K562 (cell line): ENCODE results near the gene ABCD3. TPM values are rescaled to one million over a fixed set of nuclear protein-coding genes. Genes with fewer than 3 reads are reported as not detected.

Experiments used
- CLOCK ChIP-seq: fragments of 250-450 bp; sonication (Bioruptor Pico); IDR thresholded peaks from 2 replicates; pipeline ENCODE4 v1.4.0; 2020; ENCODE audit warnings: mild to moderate bottlenecking, moderate library complexity, borderline replicate concordance
- E2F6 ChIP-seq, 2 experiments: IDR thresholded peaks; 2 replicates each; pipeline ENCODE4 v1.6.1; 2011; ENCODE audit warnings: borderline replicate concordance in 1 of 2, control low read depth in 1 of 2, low read depth in 1 of 2, low read length in 1 of 2, mild to moderate bottlenecking in 1 of 2, mixed read lengths in 1 of 2, moderate library complexity in 1 of 2; ENCODE audit not compliant: insufficient read depth in 1 of 2, insufficient read length in 1 of 2, poor library complexity in 1 of 2, severe bottlenecking in 1 of 2; ENCODE audit errors: extremely low read depth in 1 of 2
- polyA plus RNA-seq, 8 experiments: library from polyadenylated mRNA; depleted of rRNA in 4 of 8; stranded (reverse) in 5 of 8; unstranded in 3 of 8; fragments of >200 nt; fragmentation: Nextera tagmentation in 2 of 8; fragmentation: Illumina TruSeq in 1 of 8; extraction: Ambion mirVana in 2 of 8; extraction: Trizol in 1 of 8; gene quantifications; 2 replicates each; pipeline versions ENCODE4 v1.2.1 to v1.2.3, GENCODE V29; 2011 to 2014; ENCODE audit warnings: inconsistent platforms in 1 of 8, missing spikeins in 1 of 8
- total RNA-seq, 7 experiments: library from RNA; depleted of rRNA in 6 of 7; stranded (reverse); fragments of >200 nt in 6 of 7; fragmentation: Illumina TruSeq in 2 of 7; extraction: Trizol in 2 of 7; gene quantifications; 2 replicates each; pipeline versions ENCODE4 v1.2.1 to v1.2.3, GENCODE V29; 2011 to 2021; ENCODE audit warnings: low replicate concordance in 1 of 7
- TF ChIP-seq, protein P1 (sequence below): sonication (generic); IDR thresholded peaks from 2 replicates; pipeline ENCODE4 v1.6.1; 2016

Gene ABCD3
- total and polyA plus RNA-seq, 9 of the 15 experiments (the other 6 are each of a cell fraction or from before 2014, with no cell fraction given), result 11.0 to 30.7 (median 15.5) TPM

GRCh38 chr1:94542088-94542870 lies 124.1 kb downstream of the ABCD3 start (continued):
- TF ChIP-seq CLOCK (CRISPR knock-in tag) (no peak), E2F6 (IDR thresholded peaks at IDR 0.05; ENCODE audit: borderline replicate concordance in 1 of 2, extremely low read depth in 1 of 2, insufficient read depth in 1 of 2, insufficient read length in 1 of 2, low read depth in 1 of 2, low read length in 1 of 2, poor library complexity in 1 of 2, severe bottlenecking in 1 of 2) (no peak)
- TF ChIP-seq, protein P1, sequence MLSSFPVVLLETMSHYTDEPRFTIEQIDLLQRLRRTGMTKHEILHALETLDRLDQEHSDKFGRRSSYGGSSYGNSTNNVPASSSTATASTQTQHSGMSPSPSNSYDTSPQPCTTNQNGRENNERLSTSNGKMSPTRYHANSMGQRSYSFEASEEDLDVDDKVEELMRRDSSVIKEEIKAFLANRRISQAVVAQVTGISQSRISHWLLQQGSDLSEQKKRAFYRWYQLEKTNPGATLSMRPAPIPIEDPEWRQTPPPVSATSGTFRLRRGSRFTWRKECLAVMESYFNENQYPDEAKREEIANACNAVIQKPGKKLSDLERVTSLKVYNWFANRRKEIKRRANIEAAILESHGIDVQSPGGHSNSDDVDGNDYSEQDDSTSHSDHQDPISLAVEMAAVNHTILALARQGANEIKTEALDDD, result no peak
